Measurements from ENCODE around the gene SIRPA. TPM values are rescaled to one million over a fixed set of nuclear protein-coding genes. Genes with fewer than 3 reads are reported as not detected.

SIRPA gene
- 5.8 and 6.0 TPM in 2 replicates for total RNA-seq (2021)
- long read RNA-seq, full-length matches to known transcripts = 6 of 12 reads
- long read RNA-seq, partial matches to known transcripts = 3 of 12 reads
- long read RNA-seq, other reads (novel, unspliced or antisense) = 3 of 12 reads

DNA sequence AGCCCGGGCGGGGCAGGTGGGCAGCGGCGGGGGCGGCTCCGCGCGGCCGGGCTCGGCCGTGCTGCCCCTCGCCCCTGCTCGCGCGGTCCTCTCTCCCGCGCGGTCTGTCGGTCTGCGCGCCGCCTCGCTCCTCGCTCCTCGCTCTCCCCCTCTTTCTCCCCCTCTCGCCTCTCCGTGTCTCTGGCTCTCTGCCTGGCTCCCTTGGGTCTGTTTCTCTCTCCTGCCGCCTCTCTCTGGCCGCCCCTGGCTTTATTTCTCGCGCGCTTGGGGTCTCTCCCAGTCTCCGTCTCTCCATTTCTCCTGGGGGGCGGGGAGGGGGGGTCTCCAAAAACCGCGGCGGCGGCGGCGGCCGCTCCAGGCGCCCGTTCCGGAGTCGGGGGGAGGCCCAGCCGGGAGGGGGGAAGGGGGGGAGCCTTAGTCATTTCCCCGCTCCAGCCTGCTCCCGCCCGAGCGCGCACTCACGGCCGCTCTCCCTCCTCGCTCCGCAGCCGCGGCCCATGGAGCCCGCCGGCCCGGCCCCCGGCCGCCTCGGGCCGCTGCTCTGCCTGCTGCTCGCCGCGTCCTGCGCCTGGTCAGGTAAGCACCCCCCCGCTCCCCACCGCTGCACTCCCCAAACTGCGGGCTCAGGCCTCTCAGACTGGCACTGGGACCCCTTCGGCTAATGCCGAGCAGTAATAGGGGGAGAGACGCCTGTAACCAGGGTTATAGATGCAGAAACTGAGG is at the start of gene SIRPA:
SIRPA (plus strand) TSS at position 457 of the 723 bp plus-strand sequence; CDS start at position 498, 41 bp downstream.
- Mint-ChIP-seq H3K27me3 (ENCODE audit: low read depth) (peaks cover 71% of the 10 kb centered on the region), H3K36me3 (ENCODE audit: insufficient read depth in 1 of 3, low read depth in 3 of 3) (peaks cover 0 to 3% (median 0%) of the 10 kb centered on the region in 3 experiments; a peak in 1 of 7 replicates), H3K9me3 (no peaks in the 10 kb centered on the region), H3K4me1 (peaks cover 43 to 74% of the 10 kb centered on the region in 2 experiments), H3K4me3 (peak within 1 kb of the TSS; percentile 77 to 92), H3K27ac (no peak within 1 kb of the TSS; a peak in 1 of 7 replicates)
- no peak within 1 kb of the TSS for H2BK20ac ChIP-seq (ENCODE audit: low read depth, low read length, poor library complexity, severe bottlenecking)
- H3K27ac ChIP-seq (ENCODE audit: insufficient read length, low read depth, low read length) = no peak within 1 kb of the TSS
- no peaks in the 10 kb centered on the region for H3K79me2 ChIP-seq (ENCODE audit: insufficient read depth, low read length)
- H3K14ac ChIP-seq (ENCODE audit: insufficient read depth, low read length) = no peak within 1 kb of the TSS
- H2BK120ac ChIP-seq (ENCODE audit: low read depth, low read length, poor library complexity, severe bottlenecking) = no peak within 1 kb of the TSS
- no peak within 1 kb of the TSS for H3T11ph ChIP-seq (ENCODE audit: low read length)
- H3K23ac ChIP-seq (ENCODE audit: insufficient read length, low read depth, low read length) = no peak within 1 kb of the TSS
- no peak within 1 kb of the TSS for H2BK12ac ChIP-seq (ENCODE audit: insufficient read length, low read depth, low read length)
- H3K18ac ChIP-seq (ENCODE audit: insufficient read length, low read depth, low read length) = no peak within 1 kb of the TSS
- H3K9ac ChIP-seq (ENCODE audit: extremely low read depth, insufficient read length, low read length) = no peak within 1 kb of the TSS
- no CpG with 5 or more reads among the region's 74 CpGs for WGBS (ENCODE audit: extremely low coverage, insufficient read length, low lambda C conversion rate)
- H4K20me1 ChIP-seq (ENCODE audit: control insufficient read depth, insufficient read depth, insufficient read length) = no peaks in the 10 kb centered on the region
- H3K9me3 ChIP-seq (ENCODE audit: control insufficient read depth, low read depth, low read length) = no peaks in the 10 kb centered on the region
- H3K4me2 ChIP-seq (ENCODE audit: insufficient read depth, insufficient read length, low read length) = peak within 1 kb of the TSS; percentile 70
- H3K4ac ChIP-seq (ENCODE audit: low read depth, low read length) = no peak within 1 kb of the TSS
- H2BK5ac ChIP-seq (ENCODE audit: insufficient read length, low read length) = no peak within 1 kb of the TSS
- no peak within 1 kb of the TSS for H2AFZ ChIP-seq (ENCODE audit: low read length)
- H3K79me1 ChIP-seq (ENCODE audit: insufficient read depth, low read depth, low read length, poor library complexity, severe bottlenecking) = no peaks in the 10 kb centered on the region
- H4K5ac ChIP-seq (ENCODE audit: insufficient read length, low read depth, low read length) = no peak within 1 kb of the TSS
- no peak within 1 kb of the TSS for H4K8ac ChIP-seq (replicated peaks; ENCODE audit: insufficient read length, low read depth, low read length)
- H3K4me1 ChIP-seq (ENCODE audit: insufficient read depth, low read length) = no peaks in the 10 kb centered on the region; the same call in 1 of the 2 replicates
- no peak within 1 kb of the TSS for H4K91ac ChIP-seq (ENCODE audit: insufficient read length, low read depth, low read length)
- peaks cover 17% of the 10 kb centered on the region for H3K27me3 ChIP-seq (ENCODE audit: insufficient read depth, low read length)
- no peak within 1 kb of the TSS for H2AK5ac ChIP-seq (ENCODE audit: insufficient read length, low read length)
- no peak within 1 kb of the TSS for H3K56ac ChIP-seq (ENCODE audit: insufficient read length, low read depth, low read length)
- TF ChIP-seq, protein P1, sequence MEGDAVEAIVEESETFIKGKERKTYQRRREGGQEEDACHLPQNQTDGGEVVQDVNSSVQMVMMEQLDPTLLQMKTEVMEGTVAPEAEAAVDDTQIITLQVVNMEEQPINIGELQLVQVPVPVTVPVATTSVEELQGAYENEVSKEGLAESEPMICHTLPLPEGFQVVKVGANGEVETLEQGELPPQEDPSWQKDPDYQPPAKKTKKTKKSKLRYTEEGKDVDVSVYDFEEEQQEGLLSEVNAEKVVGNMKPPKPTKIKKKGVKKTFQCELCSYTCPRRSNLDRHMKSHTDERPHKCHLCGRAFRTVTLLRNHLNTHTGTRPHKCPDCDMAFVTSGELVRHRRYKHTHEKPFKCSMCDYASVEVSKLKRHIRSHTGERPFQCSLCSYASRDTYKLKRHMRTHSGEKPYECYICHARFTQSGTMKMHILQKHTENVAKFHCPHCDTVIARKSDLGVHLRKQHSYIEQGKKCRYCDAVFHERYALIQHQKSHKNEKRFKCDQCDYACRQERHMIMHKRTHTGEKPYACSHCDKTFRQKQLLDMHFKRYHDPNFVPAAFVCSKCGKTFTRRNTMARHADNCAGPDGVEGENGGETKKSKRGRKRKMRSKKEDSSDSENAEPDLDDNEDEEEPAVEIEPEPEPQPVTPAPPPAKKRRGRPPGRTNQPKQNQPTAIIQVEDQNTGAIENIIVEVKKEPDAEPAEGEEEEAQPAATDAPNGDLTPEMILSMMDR (conservative IDR thresholded peaks at IDR 0.05) = no peak
- H2BK15ac ChIP-seq (ENCODE audit: low read depth, low read length) = no peak within 1 kb of the TSS
- DNase-seq = peak; percentile 48
- H3K23me2 ChIP-seq (ENCODE audit: insufficient read length, low read depth, low read length, poor library complexity, severe bottlenecking) = peaks cover 9% of the 10 kb centered on the region

Measured in H9 (cell line).